GM21515 (cell line): ENCODE results near the gene AP2B1.

ENCODE experiments used
- ATAC-seq: cut with Tn5 transposase; IDR thresholded peaks from one replicate; pipeline ENCODE4 v1.9.1; 2021; ENCODE audit not compliant: unreplicated experiment

Gene AP2B1

DNA sequence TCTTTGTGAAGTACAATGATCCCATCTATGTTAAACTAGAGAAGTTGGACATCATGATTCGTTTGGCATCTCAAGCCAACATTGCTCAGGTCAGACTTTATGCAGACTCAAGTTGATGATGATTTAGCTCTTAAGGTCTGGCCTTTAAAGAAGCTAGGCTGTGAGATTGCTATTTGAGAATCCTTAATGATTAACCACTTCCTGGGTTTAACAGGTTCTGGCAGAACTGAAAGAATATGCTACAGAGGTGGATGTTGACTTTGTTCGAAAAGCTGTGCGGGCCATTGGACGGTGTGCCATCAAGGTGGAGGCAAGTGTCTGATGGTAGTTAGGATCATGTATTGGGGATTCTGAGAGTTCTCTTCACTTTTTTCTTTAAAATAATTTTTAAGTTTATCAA, 40.3 kb downstream of the AP2B1 start:
- no peak for ATAC-seq

DNA sequence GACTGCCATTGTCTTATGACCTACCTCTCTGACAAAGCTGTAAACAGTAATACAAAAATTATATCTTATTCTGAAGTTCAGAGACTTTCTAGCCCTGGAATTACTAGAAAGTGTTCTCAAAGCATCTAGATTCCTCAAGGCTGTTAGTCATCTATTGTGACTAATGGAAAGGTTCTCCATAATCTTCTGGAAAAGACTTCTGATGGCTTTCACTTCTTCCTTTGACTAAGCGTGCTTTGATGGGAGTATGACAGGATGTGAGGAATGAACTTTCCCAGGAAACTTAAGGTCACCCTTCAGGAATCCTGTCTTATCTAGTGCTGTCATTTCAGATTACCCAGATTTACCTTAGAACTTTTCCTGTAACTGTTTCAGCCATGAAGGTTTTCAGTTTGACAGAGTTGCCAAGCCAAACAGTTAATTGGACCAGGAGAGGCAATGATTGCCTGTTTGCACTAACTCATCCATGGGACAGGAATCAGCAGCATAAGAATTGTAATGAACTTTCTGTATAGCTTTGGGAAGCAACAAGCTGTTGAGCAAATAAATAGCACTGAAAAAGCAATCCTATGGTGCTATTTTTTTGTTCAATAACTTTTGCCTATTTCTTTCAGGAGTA, 43.5 kb downstream of the AP2B1 start:
- ATAC-seq: no peak

DNA sequence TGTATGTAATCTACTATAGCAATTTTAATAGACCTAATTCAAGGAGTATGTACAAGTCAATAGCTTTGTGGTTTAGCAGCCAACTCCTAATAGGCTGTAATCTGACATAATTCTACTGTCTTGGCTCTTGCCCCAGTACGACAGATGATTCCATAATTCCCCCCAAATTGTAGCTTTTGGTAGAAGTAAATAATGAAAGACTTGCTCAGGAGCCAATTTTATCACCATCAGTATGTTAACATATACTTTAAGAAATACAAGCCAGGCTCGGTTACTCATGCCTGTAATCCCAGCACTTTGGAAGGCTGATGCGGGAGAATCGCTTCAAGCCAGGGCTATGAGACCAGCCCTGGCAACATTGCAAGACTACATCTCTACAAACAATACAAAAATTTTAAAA, 53.9 kb downstream of the AP2B1 start:
- no peak for ATAC-seq

DNA sequence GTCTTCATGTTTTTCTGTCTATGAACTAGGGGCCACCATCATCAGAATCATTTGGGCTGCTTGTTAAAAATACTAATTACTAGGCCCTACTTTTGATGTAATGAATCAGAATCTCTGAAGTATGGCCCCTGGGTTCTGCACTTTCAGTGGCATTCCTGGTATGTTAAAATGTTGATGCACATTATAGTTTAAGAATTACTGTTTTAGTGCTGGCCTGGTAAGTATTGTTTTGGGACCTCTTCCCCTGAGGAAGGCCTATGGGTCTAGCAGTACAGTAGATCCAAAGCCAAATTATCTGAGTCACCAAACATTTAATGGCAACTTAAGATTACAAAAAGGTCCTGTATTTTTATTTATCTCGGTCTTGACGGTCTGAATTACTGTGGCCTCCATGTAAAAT, 58.8 kb downstream of the AP2B1 start:
- ATAC-seq: no peak

DNA sequence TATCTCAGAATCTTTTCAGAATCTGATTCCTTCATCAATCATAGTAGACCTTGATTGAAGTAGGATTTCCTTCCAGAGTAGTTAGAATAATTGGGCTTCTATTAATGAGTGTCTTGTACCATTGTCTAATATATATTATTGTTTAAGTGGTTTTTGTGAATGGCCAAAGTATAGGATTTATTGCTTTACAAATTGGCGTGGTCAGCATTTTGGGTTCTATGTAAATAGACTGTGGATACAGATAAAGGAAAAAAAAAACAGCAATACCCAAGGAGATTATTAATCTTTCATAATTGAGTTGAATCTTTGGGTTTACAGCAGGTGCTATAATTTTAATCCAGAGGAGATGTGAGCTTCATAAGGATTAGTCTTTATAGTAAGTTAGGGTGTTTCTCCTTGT, 64.3 kb downstream of the AP2B1 start:
- ATAC-seq: no peak

DNA sequence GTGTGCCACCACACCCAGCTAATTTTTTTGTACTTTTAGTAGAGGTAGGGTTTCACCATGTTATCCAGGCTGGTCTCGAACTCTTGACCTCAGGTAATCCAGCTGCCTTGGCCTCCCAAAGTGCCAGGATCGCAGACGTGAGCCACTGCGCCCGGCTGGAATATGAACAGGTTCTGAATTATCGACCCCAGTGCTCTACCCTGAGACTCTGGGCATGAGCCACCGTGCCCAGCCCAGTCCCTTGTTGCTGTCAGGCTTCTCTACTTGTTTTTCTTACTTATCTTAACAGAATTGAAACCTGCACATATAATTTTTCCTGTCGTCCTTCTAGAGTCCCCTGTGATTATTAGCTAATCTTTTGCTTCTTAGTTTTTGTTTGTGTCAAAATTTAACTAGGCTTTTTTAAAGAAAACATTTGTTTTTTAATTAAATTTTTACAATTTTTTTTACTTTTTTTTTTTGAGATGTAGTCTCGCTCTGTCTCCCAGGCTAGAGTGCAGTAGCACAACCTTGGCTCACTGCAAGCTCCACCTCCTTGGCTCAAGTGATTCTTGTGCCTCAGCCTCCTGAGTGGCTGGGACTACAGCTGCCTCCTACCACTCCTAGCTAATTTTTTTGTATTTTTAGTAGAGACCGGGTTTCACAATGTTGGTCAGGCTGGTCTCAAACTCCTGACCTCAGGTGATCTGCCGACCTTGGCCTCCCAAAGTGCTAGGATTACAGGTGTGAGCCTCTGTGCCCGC, 66.7 kb downstream of the AP2B1 start:
- ATAC-seq: no peak

DNA sequence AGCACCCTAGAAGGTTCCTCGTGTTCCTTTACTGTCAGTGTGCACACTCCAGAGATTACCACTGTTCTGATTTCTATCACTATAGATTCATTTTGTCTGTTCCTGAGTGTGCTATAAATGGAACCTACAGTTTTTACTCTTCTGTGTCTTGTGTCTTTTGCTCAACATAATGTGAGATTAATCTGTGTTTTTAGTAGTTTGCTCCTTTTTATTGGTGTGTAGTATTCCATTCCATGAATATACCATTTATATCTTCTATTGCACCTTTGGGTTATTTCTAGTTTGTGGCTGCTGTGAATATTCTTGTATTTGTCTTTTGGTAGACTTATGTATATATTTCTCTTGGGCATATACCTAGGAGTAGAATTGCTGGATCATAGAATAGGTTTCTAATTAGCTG, 68.2 kb downstream of the AP2B1 start:
- ATAC-seq: no peak

DNA sequence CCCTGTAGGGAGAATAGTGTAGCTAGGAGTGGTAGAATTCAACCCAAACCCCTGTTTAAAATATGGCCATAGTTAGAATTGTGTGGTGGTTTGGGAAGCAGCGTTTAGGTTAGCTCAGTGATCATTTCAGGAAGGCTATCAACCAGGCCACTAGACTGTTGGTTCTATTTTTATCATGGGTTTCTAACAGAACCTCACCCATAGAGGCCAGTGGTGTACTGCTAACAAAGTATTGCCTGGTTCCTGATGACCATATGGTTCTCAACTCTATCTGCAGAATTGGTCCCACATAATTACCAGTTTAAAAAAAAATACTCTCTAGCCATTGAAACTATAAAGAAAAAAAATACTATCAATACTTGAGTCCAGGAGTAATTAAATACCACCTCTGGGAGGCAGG, 73.8 kb downstream of the AP2B1 start:
- no peak for ATAC-seq

DNA sequence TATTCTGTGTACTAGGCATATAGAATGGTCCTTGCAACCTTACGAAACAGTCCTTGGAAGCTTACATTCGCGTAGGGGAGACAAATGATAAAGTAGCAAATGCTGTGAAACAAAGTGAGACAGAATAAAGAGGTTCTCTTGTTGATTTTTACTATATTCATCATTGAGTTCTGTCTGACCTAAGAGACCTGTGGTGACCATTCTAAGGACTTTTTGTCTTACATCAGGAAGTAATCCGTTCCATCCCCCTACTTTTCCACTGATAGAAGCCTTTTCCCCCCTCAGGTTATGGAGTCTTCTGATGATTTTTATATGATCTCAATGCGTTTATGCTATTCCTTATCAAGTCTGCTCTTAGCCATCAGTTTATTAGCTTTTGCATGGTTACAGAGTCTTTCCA, 77.6 kb downstream of the AP2B1 start:
- ATAC-seq: no peak

DNA sequence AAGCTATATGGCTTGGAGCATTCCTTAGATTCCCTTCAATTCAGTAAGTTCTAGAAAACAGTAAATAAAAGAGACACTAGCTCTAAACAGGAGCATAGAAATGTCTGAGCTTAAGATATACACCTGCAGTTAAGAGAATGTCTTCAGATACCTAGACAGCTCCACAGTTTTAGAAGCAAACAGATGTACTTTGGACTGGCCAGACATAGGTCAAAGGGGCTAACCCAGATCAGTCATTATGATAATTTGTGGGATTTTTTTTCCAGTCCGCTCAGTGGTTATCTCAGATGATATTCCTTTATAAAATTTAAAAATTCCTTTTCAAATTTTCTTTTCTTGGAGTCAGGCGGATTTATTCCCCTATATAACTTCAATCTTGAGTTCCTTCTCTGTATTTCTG, 78.5 kb downstream of the AP2B1 start:
- no peak for ATAC-seq

DNA sequence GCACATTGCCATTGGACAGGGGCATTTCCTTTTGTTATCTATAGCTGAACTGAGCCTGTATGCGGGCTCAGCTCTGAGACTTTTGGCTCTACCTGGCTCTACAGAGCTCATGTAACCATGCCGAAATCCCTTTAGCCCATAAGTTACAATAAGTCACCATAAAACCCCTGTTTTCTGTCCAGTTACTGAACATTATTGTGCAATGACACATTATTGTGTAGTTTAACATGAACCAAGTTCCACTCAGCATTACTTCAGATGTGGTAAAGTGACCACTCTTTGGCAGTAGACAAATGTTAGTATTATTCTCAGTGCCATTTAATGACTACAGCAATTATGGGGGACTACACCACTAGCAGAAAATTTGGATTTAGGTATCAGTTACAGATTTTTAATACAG, 78.9 kb downstream of the AP2B1 start:
- no peak for ATAC-seq

DNA sequence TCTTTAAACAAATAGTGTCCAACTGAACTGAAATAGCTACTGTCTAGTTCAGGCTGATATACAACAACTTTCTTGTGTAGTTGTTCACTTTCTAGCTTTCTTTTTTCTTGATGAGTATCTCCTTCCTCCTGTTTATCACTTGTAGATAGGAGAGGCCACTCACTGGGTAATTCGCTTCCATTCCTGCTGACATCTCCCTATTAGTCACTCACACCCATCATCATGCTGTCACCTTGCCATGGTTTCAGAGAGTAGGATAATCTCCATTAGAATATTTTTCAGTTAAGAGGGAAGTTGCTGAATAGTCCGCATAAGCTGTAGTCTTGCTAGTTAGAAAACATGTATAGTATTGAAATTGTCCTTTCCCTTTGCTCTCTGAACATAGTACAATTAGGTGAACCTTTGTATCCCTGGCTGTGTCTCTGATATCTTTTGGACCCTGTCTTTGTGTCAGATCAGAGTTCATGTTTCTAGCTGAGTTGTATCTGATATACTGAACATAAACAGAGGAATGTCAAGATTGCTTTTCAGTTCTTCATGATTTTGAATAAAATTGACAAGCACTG, 79.9 kb downstream of the AP2B1 start:
- no peak for ATAC-seq

DNA sequence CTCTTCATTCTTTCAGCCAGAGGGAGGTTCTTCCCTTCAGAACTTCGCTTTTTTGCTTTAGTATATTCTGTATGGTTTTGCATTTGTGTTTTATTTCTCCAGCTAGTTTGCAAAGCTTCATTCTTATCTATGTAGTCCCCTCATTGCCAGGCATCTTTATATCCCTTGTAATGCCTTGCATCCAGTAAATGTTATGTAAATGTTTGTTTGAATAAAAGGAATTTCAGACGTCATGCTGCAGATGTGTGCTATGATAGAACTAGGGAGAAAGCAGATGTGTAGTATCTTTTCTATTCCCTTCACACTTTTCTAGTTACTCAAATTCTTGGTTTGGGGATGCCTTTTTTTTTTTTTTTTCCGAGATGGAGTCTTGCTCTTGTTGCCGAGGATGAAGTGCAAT, 81.7 kb downstream of the AP2B1 start:
- ATAC-seq: no peak

DNA sequence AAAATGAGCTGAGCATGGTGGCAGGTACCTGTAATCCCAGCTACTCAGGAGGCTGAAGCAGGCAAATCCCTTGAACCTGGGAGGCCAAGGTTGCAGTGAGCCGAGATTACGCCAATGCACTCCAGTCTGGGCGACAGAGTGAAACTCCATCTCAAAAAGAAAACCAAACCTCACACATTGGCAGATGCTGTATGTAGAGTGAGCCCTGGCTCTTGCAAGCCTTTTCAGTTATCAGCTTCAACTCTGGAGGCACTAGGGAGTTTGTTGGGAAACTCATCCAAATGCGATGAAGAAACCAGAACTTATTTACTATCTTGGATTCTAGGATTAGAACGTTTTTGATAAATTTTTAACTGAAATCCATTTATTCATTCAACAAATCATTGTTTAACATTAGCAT, 87.4 kb downstream of the AP2B1 start:
- ATAC-seq: no peak

DNA sequence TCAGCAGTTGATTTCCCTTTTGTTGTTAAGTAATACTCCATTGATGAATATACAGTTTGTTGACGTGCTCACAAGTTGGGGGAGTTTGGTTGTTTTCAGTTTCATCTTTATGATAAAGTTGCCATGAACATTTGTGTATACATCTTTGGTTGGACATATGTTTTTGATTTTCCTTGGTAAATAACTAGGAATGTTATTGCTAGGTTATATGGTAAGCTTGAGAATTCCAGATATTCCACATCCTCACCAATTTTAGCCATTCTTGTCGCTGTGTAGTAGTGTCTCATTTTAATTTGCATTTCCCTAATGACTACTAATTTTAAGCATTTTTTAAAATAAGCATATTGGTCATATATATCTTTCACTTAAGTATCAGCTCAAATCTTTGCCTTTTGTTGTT, 89.3 kb downstream of the AP2B1 start:
- ATAC-seq: no peak

DNA sequence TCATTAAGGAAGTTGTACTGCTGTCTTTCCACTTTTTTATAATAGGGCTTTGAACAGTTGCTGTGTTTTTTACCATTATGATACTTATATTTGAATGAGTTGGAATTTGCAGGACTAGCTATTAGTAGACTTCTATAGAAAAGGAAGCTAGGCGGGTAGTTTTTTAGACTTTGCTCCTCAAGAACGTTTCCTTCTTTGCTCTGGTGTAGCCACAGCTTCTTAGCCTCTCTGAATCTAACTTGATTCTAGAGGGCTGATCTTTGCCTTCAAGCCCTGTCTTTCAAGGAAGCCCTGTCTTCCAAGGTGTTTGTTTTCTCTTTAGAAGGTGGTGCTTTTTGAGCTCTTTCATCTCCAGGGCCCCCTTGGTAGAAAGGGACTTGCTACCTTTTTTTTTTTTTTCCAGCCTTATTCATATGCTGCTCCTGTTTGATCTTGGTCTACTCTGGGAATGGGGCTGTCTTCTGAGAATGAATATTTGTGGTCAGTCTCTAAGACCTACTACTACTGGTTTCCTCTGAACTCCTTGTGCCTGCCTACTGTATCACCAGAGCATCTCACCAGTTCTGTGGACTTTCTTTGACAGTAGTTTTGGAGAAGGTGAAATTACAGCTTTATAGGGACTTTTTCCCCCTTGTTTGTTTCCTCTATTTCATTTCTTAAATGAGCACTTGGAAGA, 92.0 kb downstream of the AP2B1 start:
- no peak for ATAC-seq

DNA sequence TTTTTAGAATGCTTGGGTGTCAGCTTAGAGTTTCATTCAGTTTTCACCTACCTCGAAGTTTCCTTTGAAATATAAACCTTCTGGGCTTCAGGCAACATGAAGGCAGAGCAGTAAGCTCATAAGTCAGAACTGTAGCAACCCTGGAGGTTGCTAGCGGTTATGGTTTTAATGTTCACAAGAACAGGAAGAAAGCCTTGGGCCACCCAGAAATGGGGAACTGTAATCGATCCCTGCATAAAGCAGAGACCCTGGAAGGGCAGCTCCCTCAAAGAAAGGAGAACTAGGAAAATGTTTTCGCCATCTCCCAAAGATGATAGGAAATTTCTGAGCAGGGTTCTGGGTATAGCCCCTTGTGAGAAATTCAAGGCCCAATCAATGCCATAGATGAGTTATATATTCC, 96.5 kb downstream of the AP2B1 start:
- no peak for ATAC-seq

DNA sequence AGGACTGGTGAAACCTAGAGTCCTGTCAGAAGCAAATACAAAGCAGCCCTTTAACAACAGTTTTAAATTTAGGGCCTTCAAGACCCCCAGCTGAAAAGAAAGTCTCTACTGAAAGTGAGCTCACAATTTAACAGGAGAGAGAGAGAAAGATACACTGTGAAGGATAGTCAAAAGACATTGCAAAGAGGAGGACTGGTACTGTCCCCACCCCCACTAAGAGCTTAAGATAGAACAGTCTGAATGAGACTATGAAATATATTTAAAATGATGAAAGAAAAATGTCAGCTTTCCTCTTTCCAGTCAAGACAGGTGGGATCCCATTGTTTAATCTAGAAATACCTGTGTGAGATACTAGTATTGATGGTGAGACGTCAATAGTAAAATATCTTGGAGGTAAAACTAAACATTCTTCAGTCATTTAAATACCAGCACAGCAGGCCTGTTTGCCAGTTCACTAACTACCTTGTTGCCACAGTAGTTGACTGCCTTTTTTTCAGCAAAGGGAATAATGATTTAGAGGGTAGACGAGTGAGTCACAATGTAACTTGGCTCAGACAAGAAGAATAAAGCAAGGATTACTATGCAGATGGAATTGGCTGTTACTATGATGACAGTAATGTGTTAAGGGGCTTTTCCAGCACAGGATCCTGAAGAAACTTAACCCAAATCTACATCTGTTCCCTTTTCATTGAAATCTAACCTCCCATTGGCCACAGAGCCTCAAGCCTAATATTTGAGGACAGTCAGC, 97.1 kb downstream of the AP2B1 start:
- no peak for ATAC-seq

DNA sequence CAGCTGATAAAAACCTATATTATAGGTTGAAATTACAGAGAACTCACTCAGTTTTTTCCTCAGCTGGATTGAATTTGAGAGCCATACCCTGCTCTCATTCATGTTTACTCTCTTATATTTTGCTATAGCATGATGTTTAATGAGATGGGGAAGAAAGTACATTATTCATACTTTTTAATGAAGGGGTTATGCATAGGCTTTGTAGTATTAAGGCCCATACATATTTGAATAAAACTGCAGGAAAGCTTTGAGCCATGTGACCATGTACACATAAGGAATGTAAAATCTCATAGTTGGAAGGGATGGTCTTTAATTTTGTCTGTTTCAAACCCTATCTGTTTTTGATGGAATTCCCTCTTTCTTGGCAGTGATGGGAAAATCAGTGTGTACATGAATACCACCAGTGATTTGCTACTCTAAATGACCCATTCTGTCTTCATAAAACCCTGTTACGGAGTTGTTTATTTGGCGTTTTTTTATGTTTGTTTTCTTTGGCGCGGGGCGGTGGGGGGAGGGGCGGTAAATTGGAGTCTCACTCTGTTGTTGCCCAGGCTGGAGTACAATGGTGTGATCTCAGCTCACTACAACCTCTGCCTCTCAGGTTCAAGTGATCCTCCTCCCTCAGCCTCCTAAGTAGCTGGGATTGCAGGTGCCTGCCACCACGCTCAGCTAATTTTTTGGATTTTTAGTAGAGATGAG, 105.5 kb downstream of the AP2B1 start:
- no peak for ATAC-seq

DNA sequence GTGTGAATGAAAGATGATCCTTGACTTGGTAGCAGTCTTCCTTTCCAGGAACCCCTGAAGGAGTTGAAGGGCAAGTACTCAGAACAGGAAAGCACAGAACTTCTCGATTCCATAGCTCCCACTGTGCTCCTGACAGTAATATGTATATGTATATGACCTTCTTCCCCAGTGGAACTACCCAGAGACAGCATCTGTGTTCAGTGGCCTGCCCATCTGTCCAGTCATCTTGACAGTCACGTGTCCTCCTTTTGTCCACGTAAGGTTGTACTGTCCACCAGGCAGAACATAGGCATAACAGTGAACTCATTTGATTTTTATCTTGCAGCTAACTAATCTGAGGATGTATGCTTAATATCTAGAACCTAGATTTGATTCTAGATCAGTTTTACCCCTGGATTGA, 106.5 kb downstream of the AP2B1 start:
- no peak for ATAC-seq

DNA sequence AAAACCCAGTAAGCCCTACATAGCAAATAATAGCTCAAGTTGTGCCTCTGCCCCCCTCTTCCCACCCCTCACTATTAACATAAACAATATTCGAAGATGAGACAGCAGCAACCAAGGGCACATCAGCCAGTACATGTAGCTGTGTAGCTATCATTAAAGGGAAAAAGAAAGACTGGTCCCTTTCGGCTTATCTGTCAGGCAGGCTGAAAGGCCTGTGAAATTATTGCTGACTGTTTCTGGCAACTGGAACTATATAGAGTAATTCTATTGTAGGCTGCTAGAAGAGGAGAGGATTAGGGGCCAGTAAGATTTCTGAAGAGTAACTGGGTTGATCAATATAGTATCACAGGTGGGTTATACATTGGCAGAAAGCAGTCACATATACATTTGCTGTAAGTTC, 107.8 kb downstream of the AP2B1 start:
- no peak for ATAC-seq
